ENCODE data around the gene ENTPD1.
A peak's percentile ranks its signal among the peaks of the same experiment; 100 is the strongest.
"Not testable (repeated sequence)": the region's sequence is repeated elsewhere in the genome, so short reads cannot be mapped to it uniquely, and the experiment has no call there.

Gene ENTPD1

GRCh38 chr10:95756041-95756761, at the start of gene ENTPD1:
Gene ENTPD1, plus strand, starts transcription at chr10:95756163. Its CDS starts 77 bp downstream, at chr10:95756240.
- DNase-seq = no peak

- no peak for DNase-seq
Measured at GRCh38 chr10:95706573-95706972, 49.4 kb upstream of the ENTPD1 start.

DNA sequence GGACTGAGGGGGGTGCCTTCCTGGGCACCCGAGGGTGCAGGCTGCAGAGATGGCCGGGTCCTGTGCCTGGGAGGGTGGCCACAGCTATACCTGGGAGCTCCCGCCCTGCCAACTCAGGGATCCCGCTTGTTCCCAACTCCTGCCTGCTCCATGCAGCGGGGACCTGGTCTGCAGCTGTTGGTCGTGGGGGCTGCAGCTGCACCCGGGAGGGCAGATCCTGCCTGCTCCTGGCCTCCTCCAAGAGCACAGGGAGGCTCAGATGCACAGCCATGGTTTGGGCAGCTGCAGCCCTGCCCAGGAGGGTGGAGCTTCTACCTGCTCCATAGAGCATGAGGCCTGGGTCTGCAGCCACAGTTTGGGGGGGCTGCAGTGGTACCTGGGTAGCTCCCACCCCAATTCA, 49.0 kb upstream of the ENTPD1 start:
- no peak for DNase-seq

- DNase-seq = no peak
Measured at GRCh38 chr10:95711492-95711891, 44.5 kb upstream of the ENTPD1 start.

- DNase-seq = no peak
Measured at GRCh38 chr10:95716466-95716865, 39.5 kb upstream of the ENTPD1 start.

GRCh38 chr10:95716866-95717265, 39.1 kb upstream of the ENTPD1 start:
- DNase-seq = no peak

GRCh38 chr10:95720745-95721144, 35.2 kb upstream of the ENTPD1 start:
- DNase-seq = not testable (repeated sequence)

DNA sequence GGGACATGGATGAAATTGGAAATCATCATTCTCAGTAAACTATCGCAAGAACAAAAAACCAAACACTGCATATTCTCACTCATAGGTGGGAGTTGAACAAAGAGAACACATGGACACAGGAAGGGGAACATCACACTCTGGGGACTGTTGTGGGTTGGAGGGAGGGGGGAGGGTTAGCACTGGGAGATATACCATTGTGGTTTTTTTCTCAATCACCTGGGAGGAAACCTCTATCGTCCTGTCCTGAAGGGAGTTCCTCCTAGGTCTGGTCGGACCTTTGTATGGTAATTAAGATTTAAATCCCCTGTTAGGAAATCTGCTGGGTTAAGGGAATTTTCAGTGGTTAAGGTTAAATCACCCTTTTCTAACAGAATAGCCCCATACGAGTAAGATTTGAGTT, 33.5 kb upstream of the ENTPD1 start:
- DNase-seq = not testable (repeated sequence)

- DNase-seq = no peak
Measured at GRCh38 chr10:95728526-95728925, 27.4 kb upstream of the ENTPD1 start.

- DNase-seq = no peak
Measured at GRCh38 chr10:95729323-95730055, 26.5 kb upstream of the ENTPD1 start.

GRCh38 chr10:95730233-95730632, 25.7 kb upstream of the ENTPD1 start:
- DNase-seq = no peak

GRCh38 chr10:95732907-95733306, 23.1 kb upstream of the ENTPD1 start:
- not testable (repeated sequence) for DNase-seq

DNA sequence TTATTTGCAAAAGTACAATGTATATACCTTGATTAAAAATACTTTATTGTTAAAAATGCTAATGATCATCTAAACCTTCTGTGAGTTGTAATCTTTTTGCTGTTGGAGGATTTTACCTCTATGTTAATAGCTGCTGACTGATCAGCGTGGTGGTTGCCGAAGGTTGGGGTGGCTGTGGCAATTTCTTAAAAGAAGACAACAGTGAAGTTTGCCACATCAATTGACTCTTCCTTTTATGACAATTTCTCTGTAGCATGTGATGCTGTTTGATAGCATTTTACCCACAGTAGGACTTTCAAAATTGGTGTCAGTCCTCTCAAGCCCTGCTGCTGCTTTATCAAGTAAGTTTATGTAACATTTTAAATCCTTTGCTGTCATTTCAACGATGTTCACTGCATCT, 16.9 kb upstream of the ENTPD1 start:
- no peak for DNase-seq

- no peak for DNase-seq
Measured at GRCh38 chr10:95741807-95742467, 14.0 kb upstream of the ENTPD1 start.

DNA sequence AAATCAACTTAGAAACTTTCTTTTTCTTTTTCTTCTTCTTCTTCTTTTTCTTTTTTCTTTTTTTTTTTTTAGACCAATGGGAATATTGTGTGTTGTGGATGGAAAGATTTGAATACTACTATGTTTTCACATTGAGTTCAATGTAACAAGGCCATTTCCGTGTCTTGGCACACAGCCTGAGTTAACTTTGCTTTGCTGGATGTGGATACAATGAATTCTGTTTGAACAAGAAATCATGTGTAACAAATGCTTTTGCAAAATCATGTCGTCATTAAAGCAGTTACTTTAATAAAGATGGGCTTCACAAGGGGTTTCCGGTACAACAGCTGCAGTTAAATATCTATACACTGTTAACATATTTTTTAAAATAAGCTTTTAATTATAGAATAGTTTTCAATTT, 13.5 kb upstream of the ENTPD1 start:
- peak; percentile 27 for DNase-seq

- no peak for DNase-seq
Measured at GRCh38 chr10:95742962-95743535, 12.9 kb upstream of the ENTPD1 start.

DNA sequence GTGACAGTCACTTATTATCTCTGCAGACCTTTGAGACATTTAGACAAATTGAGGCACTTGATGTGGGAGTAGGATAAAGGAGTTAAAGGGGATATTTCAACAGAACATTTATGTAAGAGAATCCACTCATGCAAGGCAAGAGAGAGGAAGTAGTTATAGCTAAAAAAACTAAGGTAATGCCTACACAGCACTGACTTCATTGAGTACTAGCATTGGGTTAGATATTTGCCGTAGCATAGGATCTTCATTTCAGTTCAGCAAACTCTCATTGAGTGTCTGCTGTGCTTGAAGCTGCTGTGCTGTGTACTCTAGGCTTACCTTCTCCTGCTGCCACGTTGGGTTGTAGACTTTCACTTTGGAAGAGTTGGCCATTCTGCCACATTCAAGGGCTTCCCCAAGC, 10.5 kb upstream of the ENTPD1 start:
- no peak for DNase-seq

GRCh38 chr10:95748349-95748748, 7.6 kb upstream of the ENTPD1 start:
- DNase-seq = no peak

DNA sequence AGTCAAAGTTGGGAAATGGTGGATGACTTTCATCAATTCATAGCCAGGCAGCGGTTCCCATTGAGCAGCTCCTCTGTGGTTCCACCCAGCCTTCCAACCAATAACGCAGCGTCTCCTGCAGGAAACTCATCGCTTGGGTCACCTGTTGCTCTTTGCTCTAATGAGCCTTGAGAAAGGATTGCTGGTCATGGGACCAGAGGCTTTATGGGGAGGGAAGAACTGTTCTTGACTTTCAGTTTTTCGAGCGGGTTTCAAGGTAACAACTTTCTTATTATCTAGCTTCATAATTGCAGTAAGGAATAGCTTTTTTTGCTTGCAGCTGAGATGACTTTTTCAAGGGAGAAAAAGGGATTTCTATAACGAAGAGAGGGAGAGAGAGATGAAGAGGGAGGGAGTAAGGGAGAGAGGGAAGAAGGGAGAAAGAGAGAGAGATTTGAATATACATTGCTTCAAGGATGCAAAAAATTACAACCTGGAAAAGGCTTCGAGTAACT, 405 bp upstream of the ENTPD1 start:
- no peak for DNase-seq

- no peak for DNase-seq
Measured at GRCh38 chr10:95756809-95757684, 1.1 kb downstream of the ENTPD1 start.

- no peak for DNase-seq
Measured at GRCh38 chr10:95758351-95759025, 2.5 kb downstream of the ENTPD1 start.

Measured in NCI-H1105 (cell line).